H1 (cell line): Measurements from ENCODE around the gene SAMD4A. TPM values are rescaled to one million over a fixed set of nuclear protein-coding genes. Genes with fewer than 3 reads are reported as not detected.

Source experiments
- CTCF ChIA-PET: fragments of 300-600 bp; sonication (Branson Sonifier 250); formaldehyde crosslinking; loops from one replicate; lab custom pipeline; 2021; ENCODE audit not compliant: partially characterized antibody; lab: Charles Lee
- POLR2A ChIA-PET: fragments of 300-600 bp; sonication (Branson Sonifier 250); formaldehyde crosslinking; loops from one replicate; lab custom pipeline; 2021; ENCODE audit warnings: inconsistent platforms; ENCODE audit not compliant: partially characterized antibody; lab: Charles Lee
- DNase-seq, 2 experiments: peaks; one replicate each; pipeline versions ENCODE4 v3.0.0 to v3.0.0-alpha.2; 2010 to 2022; ENCODE audit warnings: low spot score in 2 of 2, low read depth in 1 of 2, mixed read lengths in 1 of 2
- FAIRE-seq: peaks from 2 replicates; lab custom pipeline; 2011; peaks lifted over from hg19 to GRCh38; lab: Jason Lieb, UNC
- H2AFZ ChIP-seq: 2 replicates; pipeline ENCODE4 v1.8.1; 2012; ENCODE audit warnings: low read length, inconsistent platforms
- H2AK5ac ChIP-seq: 2 replicates; pipeline ENCODE4 v1.6.1; 2013; ENCODE audit warnings: low read depth, low read length
- H2BK120ac ChIP-seq: replicated peaks from 2 replicates; pipeline ENCODE3; 2013; ENCODE audit warnings: low read depth, low read length, inconsistent platforms
- H2BK12ac ChIP-seq: 2 replicates; pipeline ENCODE4 v1.6.1; 2013; ENCODE audit warnings: low read depth, low read length
- H2BK15ac ChIP-seq: 2 replicates; pipeline ENCODE4 v1.6.1; 2013; ENCODE audit warnings: low read length
- H2BK20ac ChIP-seq: 2 replicates; pipeline ENCODE4 v1.6.1; 2013; ENCODE audit warnings: low read length
- H2BK5ac ChIP-seq: 2 replicates; pipeline ENCODE4 v1.6.1; 2013; ENCODE audit warnings: low read depth, low read length
- H3K14ac ChIP-seq: 2 replicates; pipeline ENCODE4 v1.6.1; 2013; ENCODE audit warnings: inconsistent platforms; ENCODE audit not compliant: insufficient read length
- H3K18ac ChIP-seq: 2 replicates; pipeline ENCODE4 v1.6.1; 2013; ENCODE audit warnings: low read length; ENCODE audit errors: extremely low read depth
- H3K23ac ChIP-seq: 2 replicates; pipeline ENCODE4 v1.6.1; 2013; ENCODE audit warnings: inconsistent platforms; ENCODE audit not compliant: insufficient read length
- H3K23me2 ChIP-seq: 2 replicates; pipeline ENCODE4 v1.6.1; 2013; ENCODE audit warnings: low read depth, low read length
- H3K27ac ChIP-seq: 2 replicates; pipeline ENCODE4 v1.6.1; 2011; ENCODE audit warnings: low read depth, low read length, inconsistent platforms
- H3K27me3 ChIP-seq, 4 experiments: replicated peaks in 1 of 4; 1 replicate in 1 of 4; 2 replicates in 3 of 4; pipeline versions ENCODE4 v1.6.1 to v1.8.1; 2011 to 2013; ENCODE audit warnings: low read length in 3 of 4, mild to moderate bottlenecking in 3 of 4, inconsistent platforms in 2 of 4, mixed read lengths in 2 of 4, moderate library complexity in 1 of 4; ENCODE audit not compliant: control insufficient read depth in 3 of 4, insufficient read depth in 3 of 4; ENCODE audit errors: extremely low read depth in 1 of 4
- H3K36me3 ChIP-seq, 4 experiments: 2 replicates each; pipeline versions ENCODE4 v1.6.1 to v1.8.1; 2011 to 2013; ENCODE audit warnings: mild to moderate bottlenecking in 4 of 4, low read length in 3 of 4, moderate library complexity in 2 of 4, control low read depth in 1 of 4, inconsistent platforms in 1 of 4; ENCODE audit not compliant: insufficient read depth in 4 of 4, control insufficient read depth in 2 of 4
- H3K4ac ChIP-seq: replicated peaks from 2 replicates; pipeline ENCODE3; 2013; ENCODE audit warnings: low read length, low read depth, mixed read lengths, inconsistent platforms; ENCODE audit not compliant: insufficient read length
- H3K4me1 ChIP-seq, 4 experiments: replicated peaks in 1 of 4; 1 replicate in 1 of 4; 2 replicates in 3 of 4; pipeline versions ENCODE4 v1.6.1 to v1.8.1; 2011 to 2013; ENCODE audit warnings: low read length in 3 of 4, inconsistent platforms in 2 of 4, mixed read lengths in 1 of 4; ENCODE audit not compliant: insufficient read depth in 4 of 4, control insufficient read depth in 3 of 4
- H3K4me2 ChIP-seq, 2 experiments: 2 replicates each; pipeline versions ENCODE4 v1.6.1 to v1.8.1; 2011 to 2013; ENCODE audit warnings: low read depth in 2 of 2, low read length in 2 of 2, control low read depth in 1 of 2, inconsistent platforms in 1 of 2, mild to moderate bottlenecking in 1 of 2; ENCODE audit not compliant: insufficient read depth in 1 of 2
- H3K4me3 ChIP-seq, 4 experiments: fragments of 200-600, 300-600 bp in 1 of 4; sonication (generic), shearing (Covaris generic), sonication (Bioruptor Twin) in 1 of 4; 2 replicates each; pipeline versions ENCODE4 v1.5.1 to v1.8.1; 2011 to 2016; ENCODE audit warnings: low read length in 4 of 4, low read depth in 3 of 4, control low read depth in 2 of 4, inconsistent platforms in 2 of 4, mild to moderate bottlenecking in 2 of 4, mixed read lengths in 1 of 4, moderate library complexity in 1 of 4; ENCODE audit not compliant: insufficient read depth in 2 of 4; ENCODE audit errors: extremely low read depth in 1 of 4
- H3K56ac ChIP-seq: replicated peaks from 2 replicates; pipeline ENCODE3; 2013; ENCODE audit warnings: low read depth, mild to moderate bottlenecking, mixed read lengths, low read length, inconsistent platforms; ENCODE audit not compliant: insufficient read length
- H3K79me1 ChIP-seq: 2 replicates; pipeline ENCODE4 v1.6.1; 2013; ENCODE audit warnings: low read depth, low read length, control low read depth
- H3K79me2 ChIP-seq, 2 experiments: 2 replicates each; pipeline versions ENCODE4 v1.6.1 to v1.8.1; 2012 to 2013; ENCODE audit warnings: low read length in 2 of 2, mild to moderate bottlenecking in 2 of 2, inconsistent platforms in 1 of 2; ENCODE audit not compliant: insufficient read depth in 2 of 2, control insufficient read depth in 1 of 2
- H3K9ac ChIP-seq, 4 experiments: replicated peaks in 1 of 4; 1 replicate in 1 of 4; 2 replicates in 3 of 4; pipeline versions ENCODE4 v1.6.1 to v1.8.1; 2011 to 2013; ENCODE audit warnings: low read depth in 3 of 4, low read length in 3 of 4, control low read depth in 2 of 4, mild to moderate bottlenecking in 2 of 4, moderate library complexity in 2 of 4, inconsistent platforms in 1 of 4; ENCODE audit errors: extremely low read depth in 1 of 4
- H3K9me3 ChIP-seq, 2 experiments: 2 replicates each; pipeline versions ENCODE4 v1.6.1 to v1.8.1; 2012 to 2013; ENCODE audit warnings: mild to moderate bottlenecking in 2 of 2, moderate library complexity in 2 of 2, control low read depth in 1 of 2, inconsistent platforms in 1 of 2, low read depth in 1 of 2, low read length in 1 of 2, mixed read lengths in 1 of 2; ENCODE audit not compliant: insufficient read depth in 2 of 2
- H4K20me1 ChIP-seq, 2 experiments: replicated peaks in 1 of 2; 2 replicates each; pipeline versions ENCODE3 to v1.8.1; 2011 to 2013; ENCODE audit warnings: inconsistent platforms in 2 of 2, low read length in 2 of 2, mild to moderate bottlenecking in 1 of 2; ENCODE audit not compliant: insufficient read depth in 2 of 2, control insufficient read depth in 1 of 2
- H4K5ac ChIP-seq: 2 replicates; pipeline ENCODE4 v1.6.1; 2013; ENCODE audit warnings: low read length, low read depth, mixed read lengths, inconsistent platforms; ENCODE audit not compliant: insufficient read length
- H4K8ac ChIP-seq: 2 replicates; pipeline ENCODE4 v1.8.0; 2013; ENCODE audit warnings: mild to moderate bottlenecking, moderate library complexity, low read length, inconsistent platforms; ENCODE audit not compliant: insufficient read depth; ENCODE audit errors: extremely low read depth
- H4K91ac ChIP-seq: replicated peaks from 2 replicates; pipeline ENCODE3; 2013; ENCODE audit warnings: low read length, mixed read lengths, inconsistent platforms; ENCODE audit not compliant: insufficient read length
- BRCA1 ChIP-seq: IDR thresholded peaks from 2 replicates; pipeline ENCODE4 v1.6.1; 2012; ENCODE audit warnings: low read depth, low read length, improper control_type of control experiment
- CREB1 ChIP-seq: IDR thresholded peaks from 2 replicates; pipeline ENCODE4 v1.6.1; 2012; ENCODE audit warnings: inconsistent platforms
- EGR1 ChIP-seq: IDR thresholded peaks from 2 replicates; pipeline ENCODE4 v1.6.1; 2011; ENCODE audit warnings: low read depth, low read length, borderline replicate concordance
- EP300 ChIP-seq, 2 experiments: IDR thresholded peaks; 1 replicate in 1 of 2; 2 replicates in 1 of 2; pipeline ENCODE4 v1.6.1; 2011 to 2012; ENCODE audit warnings: low read depth in 2 of 2, low read length in 2 of 2, mild to moderate bottlenecking in 2 of 2, borderline replicate concordance in 1 of 2, inconsistent platforms in 1 of 2, moderate library complexity in 1 of 2
- HDAC2 ChIP-seq, 2 experiments: fragments of 300-600 bp in 1 of 2; sonication (generic) in 1 of 2; IDR thresholded peaks; 2 replicates each; pipeline ENCODE4 v1.6.1; 2011 to 2012; ENCODE audit warnings: low read depth in 2 of 2, low read length in 2 of 2, mild to moderate bottlenecking in 2 of 2, moderate library complexity in 2 of 2, borderline replicate concordance in 1 of 2, inconsistent platforms in 1 of 2
- HDAC6 ChIP-seq: IDR thresholded peaks from one replicate; pipeline ENCODE4 v1.7.1; 2012; ENCODE audit warnings: low read depth, mild to moderate bottlenecking, inconsistent platforms, low read length, moderate library complexity
- SP2 ChIP-seq: IDR thresholded peaks from 2 replicates; pipeline ENCODE4 v1.6.1; 2012; ENCODE audit warnings: mild to moderate bottlenecking, low read length, inconsistent platforms
- SUZ12 ChIP-seq: fragments of 200-600 bp; sonication (generic); IDR thresholded peaks from 2 replicates; pipeline ENCODE4 v1.6.1; 2012; ENCODE audit warnings: mild to moderate bottlenecking, inconsistent platforms, low read length, moderate library complexity, mixed read lengths
- TBP ChIP-seq: IDR thresholded peaks from 2 replicates; pipeline ENCODE4 v1.6.1; 2011; ENCODE audit warnings: low read depth, low read length, improper control_type of control experiment
- WGBS, 2 experiments: shearing (Covaris generic) in 1 of 2; methylation state at CpG; one replicate each; pipeline versions ENCODE4 v1.1.6 to v1.1.7; 2013 to 2015; ENCODE audit warnings: low lambda C conversion rate in 2 of 2, mixed read lengths in 2 of 2, inconsistent platforms in 1 of 2, low coverage in 1 of 2, missing lambda C conversion rate in 1 of 2; ENCODE audit not compliant: insufficient replicate concordance in 2 of 2, insufficient coverage in 1 of 2, insufficient read length in 1 of 2; ENCODE audit errors: extremely low coverage in 1 of 2, missing lambda C conversion rate in 1 of 2; 5-methylcytosine and 5-hydroxymethylcytosine counted together
- polyA plus RNA-seq, 7 experiments: library from polyadenylated mRNA; depleted of rRNA in 3 of 7; stranded (reverse) in 5 of 7; unstranded in 2 of 7; fragments of >200 nt in 5 of 7; fragments of 200-250 nt in 2 of 7; gene quantifications; 1 replicate in 5 of 7; 2 replicates in 1 of 7; 4 replicates in 1 of 7; pipeline versions ENCODE4 v1.2.1 to v1.2.3, GENCODE V29; 2011 to 2013; ENCODE audit warnings: missing spikeins in 2 of 7, mixed read lengths in 2 of 7
- total RNA-seq: library from RNA; stranded (reverse); fragmentation: NEBNext Ultra II Directional; extraction: Animal tissue kit (Norgen Biotek cat#: 25700); gene quantifications from 2 replicates; pipeline ENCODE4 v1.2.1, GENCODE V29; 2021

SAMD4A gene
- total and polyA plus RNA-seq, 2 of the 8 experiments (the other 6 are each of a cell fraction or from before 2014, with no cell fraction given): 2.4 to 12.3 TPM

GRCh38 chr14:54783660-54784015, 216.7 kb downstream of the SAMD4A start:
- H3K4me2 ChIP-seq: no peak overlapping the region
- 91% methylated on average over 5 of the region's 5 CpGs; no CpG with 5 or more reads in 1 of the 2 experiments for WGBS, 2 experiments
- no peak overlapping the region for H3K27ac ChIP-seq
- no peak overlapping the region for H2AFZ ChIP-seq
- no peak overlapping the region for H3K56ac ChIP-seq
- H3K36me3 ChIP-seq: no peaks in the 10 kb centered on the region
- POLR2A ChIA-PET: interaction anchor here (1.4 kb wide), 1 partner anchor 13 kb away, joined by 4 read pairs; no protein-coding TSS in a partner anchor
- H2BK20ac ChIP-seq: no peak overlapping the region
- no peak overlapping the region for H2BK15ac ChIP-seq
- no peaks in the 10 kb centered on the region for H3K79me2 ChIP-seq
- H3K4me3 ChIP-seq: no peak overlapping the region
- H2AK5ac ChIP-seq: no peak overlapping the region
- H4K8ac ChIP-seq: no peak overlapping the region; the same call in 1 of the 2 replicates
- no peaks in the 10 kb centered on the region for H3K9me3 ChIP-seq
- H3K23ac ChIP-seq: no peak overlapping the region
- H3K4ac ChIP-seq: no peak overlapping the region
- DNase-seq: no peak
- no peaks in the 10 kb centered on the region for H3K23me2 ChIP-seq
- H3K4me1 ChIP-seq: peaks cover 0 to 2% (median 0%) of the 10 kb centered on the region in 4 experiments; a peak in 1 of 7 replicates
- CTCF ChIA-PET: interaction anchor here (0.6 to 8.7 kb wide), 9 partner anchors 9 to 219 kb away, joined by 3 to 76 read pairs (median 3); no protein-coding TSS in a partner anchor
- no peak overlapping the region for H3K9ac ChIP-seq
- no peak overlapping the region for H4K5ac ChIP-seq
- no peak for FAIRE-seq
- H2BK120ac ChIP-seq: no peak overlapping the region
- no peak overlapping the region for H4K91ac ChIP-seq
- no peak overlapping the region for H2BK5ac ChIP-seq
- H3K79me1 ChIP-seq: no peaks in the 10 kb centered on the region
- H2BK12ac ChIP-seq: no peak overlapping the region
- no peak overlapping the region for H3K14ac ChIP-seq
- no peaks in the 10 kb centered on the region for H4K20me1 ChIP-seq
- no peaks in the 10 kb centered on the region for H3K27me3 ChIP-seq
- H3K18ac ChIP-seq: no peak overlapping the region
- no peak for TF ChIP-seq CREB1
- TF ChIP-seq SUZ12: no peak
- no peak for TF ChIP-seq TBP
- TF ChIP-seq BRCA1: no peak
- TF ChIP-seq HDAC6: no peak
- TF ChIP-seq EP300 (IDR thresholded peaks at IDR 0.05; ENCODE audit: borderline replicate concordance in 1 of 2, low read depth in 2 of 2, low read length in 2 of 2): no peak
- TF ChIP-seq EGR1: no peak
- no peak for TF ChIP-seq SP2
- no peak for TF ChIP-seq HDAC2 (IDR thresholded peaks at IDR 0.05; ENCODE audit: borderline replicate concordance in 1 of 2, low read depth in 2 of 2, low read length in 2 of 2)
